Muscle of back (tissue), 11 donors: Measurements from ENCODE around the gene MYL5. TPM values are rescaled to one million over a fixed set of nuclear protein-coding genes. Genes with fewer than 3 reads are reported as not detected.
A peak's percentile ranks its signal among the peaks of the same experiment; 100 is the strongest.
"Not testable (repeated sequence)": the region's sequence is repeated elsewhere in the genome, so short reads cannot be mapped to it uniquely, and the experiment has no call there.

Experiments used
- DNase-seq, 3 donors: peaks; one replicate each; pipeline versions ENCODE4 v3.0.0 to v3.0.0-alpha.2; 2013
- polyA plus RNA-seq, 10 donors: library from polyadenylated mRNA; unstranded; fragments of 120-200 nt; gene quantifications; one replicate each; pipeline ENCODE4 v1.2.1, GENCODE V29; 2013; ENCODE audit not compliant: insufficient read length in 10 of 10

The MYL5 gene
- polyA plus RNA-seq, 10 donors, result 406 to 976 (median 862) TPM

DNA sequence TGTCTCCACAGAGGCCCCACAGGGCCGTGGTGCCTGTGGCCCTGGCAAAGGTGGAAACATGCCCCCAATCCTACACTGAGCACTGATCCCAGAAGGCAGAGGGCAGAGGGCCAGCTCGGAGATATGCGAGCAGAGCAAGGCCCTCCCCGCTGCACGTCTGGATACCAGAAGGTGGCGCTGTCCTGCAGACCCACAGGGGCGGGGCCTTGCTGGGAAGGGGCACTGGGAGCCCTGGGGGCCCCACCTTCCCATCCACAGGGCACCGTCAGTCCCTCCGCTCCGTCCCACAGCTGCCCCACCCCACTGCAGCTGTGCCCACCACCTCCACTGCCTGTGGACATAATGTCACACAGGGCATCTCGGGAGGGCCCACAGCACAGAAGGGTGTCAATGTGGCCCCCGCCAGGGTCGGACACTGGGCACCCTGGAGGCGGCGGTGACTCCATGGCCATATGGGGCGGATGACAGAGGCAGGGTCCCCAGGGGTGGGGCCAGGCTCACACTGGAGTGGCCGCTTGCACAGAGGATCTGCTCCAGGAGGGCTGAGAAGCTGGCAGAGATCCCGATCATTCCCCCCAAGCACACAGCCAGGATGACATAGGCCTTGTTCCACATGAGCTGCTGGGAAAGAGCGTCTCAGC lies 9.8 kb downstream of the MYL5 start:
- DNase-seq, result peak in 2 of 3 donors; percentile 79 to 85

DNA sequence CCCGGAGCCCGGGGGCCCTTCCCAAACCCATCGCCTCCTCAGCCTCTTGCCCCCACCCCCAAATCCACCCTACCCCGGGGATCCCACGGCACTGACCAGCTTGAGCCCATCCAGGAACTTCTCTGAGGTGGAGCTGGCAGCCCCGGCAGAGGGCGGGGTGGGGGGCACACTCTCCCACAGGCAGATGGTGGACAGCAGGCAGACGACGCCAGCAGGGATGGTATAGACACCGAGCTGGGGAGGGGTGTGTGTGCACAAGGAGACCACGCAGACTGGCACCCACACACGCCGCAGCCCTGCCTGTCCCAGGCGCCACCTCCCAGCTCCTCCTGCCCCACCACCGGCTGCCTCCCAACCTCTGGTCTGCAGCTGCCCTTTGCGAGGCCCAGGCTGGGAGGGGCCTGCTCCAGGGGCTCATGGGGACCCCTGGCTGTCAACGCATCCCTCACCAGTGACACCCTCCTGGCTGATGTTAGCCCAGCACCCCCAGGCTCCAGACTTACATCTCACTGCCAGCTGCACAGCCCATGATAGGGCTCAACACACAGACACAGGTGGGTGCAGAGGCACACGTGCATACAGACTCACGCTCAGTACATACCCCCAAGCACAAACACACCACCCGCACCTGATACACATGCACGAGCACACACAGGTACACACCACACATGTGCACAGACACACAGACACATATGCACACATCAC lies 10.4 kb downstream of the MYL5 start:
- DNase-seq, result peak in 1 of 3 donors; percentile 34

DNA sequence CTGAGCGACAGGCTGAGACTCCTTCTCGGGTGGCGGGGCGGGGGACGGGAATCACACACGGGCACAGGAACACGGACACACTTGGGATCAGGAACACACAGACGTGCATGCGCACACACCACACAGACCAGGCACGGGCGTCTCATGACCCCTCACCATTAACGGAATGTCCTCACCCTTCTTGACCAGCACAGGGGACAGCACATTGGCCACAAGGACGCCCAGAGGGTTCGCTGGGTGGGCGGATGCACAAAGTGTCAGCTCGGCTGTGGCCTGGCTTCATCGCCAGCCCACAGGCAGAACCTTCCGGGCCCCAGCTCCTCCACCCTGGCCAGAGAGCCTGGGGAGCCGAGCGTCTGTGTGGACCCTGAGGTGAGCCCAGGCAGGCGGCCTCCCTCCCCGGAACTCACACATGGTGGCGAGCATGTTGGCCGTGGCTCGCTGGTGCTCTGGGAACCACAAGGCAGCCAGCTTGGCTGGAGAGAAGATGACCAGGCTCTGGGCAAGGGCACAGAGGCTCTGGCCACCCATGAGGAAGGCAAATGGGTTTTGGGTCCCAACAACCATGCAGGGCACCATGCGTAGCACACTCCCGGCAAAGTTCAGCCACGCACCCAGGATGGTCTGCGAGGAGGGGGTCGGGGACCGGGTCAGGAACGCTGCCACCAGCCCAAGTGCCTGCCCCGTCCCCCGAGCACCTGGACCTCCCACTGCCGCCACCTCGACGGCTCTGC lies 11.5 kb downstream of the MYL5 start:
- no peak for DNase-seq

DNA sequence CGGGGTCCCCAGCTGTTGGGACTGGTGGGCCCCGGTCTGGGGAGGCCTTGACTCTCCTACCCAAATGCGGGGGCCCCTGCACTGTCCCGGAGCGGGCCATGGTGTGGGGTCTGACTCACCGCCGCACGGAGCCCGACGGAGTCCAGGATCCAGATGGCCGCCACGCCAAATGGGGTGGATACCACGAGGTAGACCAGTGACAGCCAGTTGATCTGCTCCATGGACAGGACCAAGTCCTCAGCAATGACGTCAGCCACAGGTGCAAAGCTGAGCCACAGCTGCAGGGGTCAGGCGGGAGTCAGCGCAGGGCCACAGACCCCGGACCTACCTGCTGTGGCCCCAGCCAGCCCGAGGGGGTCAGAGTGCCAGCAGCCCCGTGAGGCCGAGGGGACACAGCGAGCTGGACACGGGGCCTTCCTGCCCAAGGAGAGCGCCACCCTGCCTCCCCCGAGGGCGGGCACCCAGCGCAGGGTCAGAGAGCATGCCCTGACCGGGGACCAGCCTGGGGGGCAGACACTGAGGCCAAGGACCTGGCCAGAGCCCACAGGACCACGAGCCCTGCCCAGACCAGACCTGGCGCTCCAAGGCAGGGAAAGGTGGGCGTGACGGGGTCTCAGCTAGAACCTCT lies 12.2 kb downstream of the MYL5 start:
- no peak for DNase-seq

DNA sequence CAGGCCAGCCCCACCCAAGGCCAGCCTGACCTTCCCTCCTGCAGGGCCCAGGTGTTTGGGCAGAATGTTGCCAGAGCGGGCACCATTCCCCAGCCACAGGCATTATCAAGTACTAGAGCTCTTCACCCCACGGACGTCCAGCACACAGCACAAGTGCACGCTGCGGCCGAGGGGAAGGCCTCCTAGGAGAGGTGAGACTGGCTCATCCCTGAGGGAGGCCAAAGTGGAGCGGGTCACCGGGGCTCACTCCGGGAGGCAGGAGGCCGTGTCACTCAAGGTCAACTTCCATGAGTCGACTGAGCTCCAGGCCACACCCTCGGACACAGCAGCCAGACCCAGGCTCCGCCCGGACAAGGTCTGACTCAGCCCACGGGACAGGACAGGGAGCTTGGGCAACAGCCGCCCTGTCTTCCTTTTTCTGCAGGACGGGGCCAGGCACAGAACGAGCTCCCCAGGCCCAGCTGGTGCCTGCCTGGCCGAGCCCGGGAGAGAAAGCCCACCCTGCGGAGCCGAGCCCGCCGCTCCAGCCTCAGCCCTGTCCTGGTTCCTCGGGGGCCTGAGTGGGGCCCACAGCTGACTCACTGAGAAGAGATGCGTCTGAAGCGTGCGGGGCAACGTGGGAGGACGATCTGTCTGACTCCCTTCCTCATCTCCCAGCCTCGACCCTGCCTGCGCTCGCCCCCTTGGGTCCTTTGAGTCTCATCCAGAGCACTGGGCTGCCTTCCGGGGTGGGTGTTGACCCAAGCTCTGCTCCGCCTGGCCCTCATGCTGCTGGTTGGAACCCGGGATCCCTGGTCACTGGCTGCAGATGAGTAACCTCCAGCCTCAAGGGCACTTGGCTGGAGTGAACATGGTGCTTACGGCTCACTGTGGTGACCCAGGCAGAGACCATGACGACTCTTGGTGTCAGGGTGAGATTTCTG lies 13.0 kb downstream of the MYL5 start:
- peak in 1 of 3 donors; percentile 55 for DNase-seq

DNA sequence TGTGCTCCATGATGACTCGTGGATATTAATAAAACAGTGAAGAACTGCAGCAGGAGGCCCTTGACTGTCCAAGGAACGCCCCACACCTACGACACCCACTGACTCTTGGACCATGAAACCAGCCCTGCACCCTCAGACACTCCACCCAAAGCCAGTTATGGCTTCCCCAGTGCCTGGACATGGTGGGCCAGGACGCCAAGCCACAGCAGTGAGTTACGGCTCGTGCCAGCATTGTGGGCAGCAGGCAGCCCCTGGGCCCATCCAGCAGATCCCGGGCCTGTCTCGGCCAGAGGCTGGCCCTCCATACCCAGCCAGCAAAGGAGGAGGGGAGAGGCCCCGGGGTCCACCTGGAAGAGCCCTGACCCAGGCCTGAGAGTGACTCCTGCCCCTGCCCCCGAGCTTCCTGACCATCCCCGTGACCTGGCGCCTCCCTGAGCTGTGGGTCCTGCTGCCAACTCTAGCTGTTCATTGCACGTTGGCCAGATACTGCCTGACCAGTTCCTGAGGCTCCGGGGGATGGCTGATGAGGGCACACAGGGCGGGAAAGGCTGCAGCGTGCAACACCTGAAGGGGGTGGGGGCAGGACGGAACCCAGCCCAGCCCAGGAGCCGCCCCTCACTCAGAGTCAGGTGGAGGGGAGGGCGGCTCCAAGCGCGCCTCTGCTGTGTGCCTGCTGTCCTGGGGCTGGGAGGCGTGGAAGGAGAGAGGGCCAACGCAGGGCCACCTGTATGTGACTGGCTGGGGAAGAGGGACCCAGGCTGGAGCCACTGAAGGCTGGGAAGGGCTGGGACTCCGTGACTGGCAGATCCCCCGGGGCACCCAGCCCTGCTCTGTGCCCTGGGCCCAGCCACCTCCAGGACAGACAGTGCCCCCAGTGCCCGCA lies 13.9 kb downstream of the MYL5 start:
- no peak for DNase-seq

DNA sequence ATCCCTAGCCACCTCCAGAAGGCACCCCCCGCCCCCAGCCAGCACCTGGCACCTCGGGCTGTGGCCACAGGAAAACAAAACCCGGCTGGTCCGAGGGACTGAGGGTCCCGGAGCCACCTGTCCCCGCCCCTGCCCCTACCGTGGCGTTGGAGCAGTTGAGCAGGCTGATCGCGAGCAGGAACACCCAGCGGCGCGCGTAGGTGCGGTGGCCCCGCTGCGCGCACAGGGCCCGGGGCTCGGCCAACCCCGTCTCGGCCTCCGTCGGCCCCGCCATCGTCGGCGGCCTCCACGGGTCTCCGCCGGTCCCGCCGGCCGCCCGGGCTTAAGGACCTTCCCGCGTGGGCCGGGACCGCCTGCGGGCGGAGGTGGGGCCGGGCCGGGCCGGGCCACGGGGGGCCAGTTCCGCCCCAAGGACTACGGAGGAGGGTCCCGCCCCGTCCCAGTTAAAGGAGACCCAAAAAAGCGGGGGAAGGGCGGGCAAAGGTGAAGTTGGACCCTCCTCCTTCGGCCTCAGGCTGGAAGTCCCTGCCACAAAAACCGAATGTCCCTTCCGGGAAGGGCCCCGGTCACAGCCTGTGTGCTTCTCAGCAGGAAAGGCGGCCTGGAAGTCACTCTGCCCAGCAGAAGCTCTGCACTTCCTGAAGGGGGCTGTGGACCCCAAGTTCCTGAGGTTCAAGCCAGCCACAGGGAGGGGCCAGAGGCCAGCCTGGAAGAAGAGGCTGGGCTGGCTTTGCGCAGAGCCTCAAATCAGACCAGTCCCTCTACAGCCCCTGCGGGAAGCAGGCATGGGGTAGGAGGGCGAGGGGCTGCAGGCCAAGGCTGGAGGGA lies 14.7 kb downstream of the MYL5 start, which contains the start of gene SLC49A3:
Gene SLC49A3 (minus strand): TSS at position 298 of the 828 bp plus-strand sequence. CDS start 24 bp downstream, at position 274.
- peak in 1 of 3 donors; percentile 67 for DNase-seq

DNA sequence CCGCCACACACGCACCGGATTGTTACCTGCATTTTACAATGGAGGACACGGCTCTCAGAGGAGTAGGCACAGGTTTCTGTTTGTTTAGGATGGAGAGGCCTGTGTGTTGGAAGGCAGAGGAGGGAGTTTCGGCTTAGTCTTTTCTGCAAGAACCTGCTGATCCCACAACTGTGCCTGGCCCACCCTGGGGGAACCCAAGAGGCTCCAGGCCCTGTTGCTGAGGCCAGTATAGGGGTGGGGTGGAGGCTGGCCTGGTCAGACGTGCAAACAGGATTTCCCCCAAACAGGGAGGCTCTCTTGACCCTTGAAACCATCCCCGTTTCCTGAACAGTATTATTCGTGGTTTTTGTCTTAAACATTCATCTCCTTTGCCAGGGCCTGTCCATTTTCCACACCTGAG lies 15.4 kb downstream of the MYL5 start:
- no peak for DNase-seq

DNA sequence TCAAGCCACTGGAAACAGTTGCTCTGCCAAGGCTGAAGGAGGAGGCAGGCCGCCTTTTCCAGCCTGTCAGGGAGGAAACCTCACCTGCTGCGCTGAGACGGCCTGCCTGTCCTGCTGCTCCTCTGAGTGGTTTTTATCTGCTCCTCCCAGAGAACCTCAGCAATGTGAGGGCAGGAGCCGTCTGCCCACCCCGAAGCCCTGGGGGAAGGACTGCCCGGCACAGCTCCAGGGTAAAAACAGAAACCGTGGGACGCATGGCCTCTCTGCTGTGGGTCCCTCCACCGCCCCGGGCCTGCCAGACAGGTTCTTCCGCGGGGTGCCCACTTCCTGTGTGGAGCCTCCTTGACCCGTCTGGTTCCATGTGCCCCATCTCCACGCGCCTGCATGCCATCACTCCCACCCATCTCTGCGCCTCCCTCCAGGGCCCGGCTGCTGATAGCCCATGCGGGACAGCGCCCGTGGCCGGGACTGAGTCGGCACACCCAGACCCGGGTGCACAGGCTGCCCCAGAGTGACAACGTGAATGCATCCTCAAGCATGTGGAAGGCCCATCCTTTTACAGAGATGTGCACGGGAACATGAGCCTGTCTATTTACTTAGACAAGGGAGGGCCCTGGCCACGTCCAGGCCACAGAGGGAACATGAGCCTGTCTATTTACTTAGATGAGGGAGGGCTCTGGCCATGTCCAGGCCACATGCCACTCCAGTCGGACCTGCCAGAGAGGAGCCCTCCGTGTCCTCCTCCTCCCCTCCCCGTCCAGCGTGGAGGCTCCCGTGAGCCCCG lies 18.6 kb downstream of the MYL5 start:
- DNase-seq, result no peak

DNA sequence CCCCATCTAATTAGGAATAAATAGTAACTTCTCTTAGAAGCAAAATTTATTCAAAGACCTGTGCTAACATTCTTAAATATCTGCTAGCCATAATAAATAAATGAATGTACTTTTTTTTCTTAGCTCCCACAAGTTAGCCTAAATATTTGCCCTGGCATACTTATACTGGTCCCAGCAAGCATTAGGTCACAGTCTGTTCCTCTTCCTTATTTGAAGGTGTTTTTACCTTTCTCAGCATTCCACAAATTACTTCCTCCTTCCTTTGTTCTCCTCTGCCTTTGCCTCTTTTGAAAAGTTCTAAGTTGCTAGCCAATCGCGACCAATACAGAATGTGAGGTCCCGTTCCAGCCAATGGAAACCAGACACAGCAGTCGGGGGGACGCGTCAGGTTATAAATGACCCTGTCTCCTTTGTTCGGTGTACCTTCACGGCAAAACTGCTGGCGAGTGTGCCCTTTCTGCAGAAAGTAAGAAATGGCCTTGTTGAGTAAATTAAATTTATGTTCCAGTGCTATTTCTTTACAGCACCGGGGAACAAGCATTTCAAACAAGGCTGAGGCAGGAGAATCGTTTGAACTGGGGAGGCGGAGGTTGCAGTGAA lies 20.1 kb downstream of the MYL5 start:
- DNase-seq, result not testable (repeated sequence)

DNA sequence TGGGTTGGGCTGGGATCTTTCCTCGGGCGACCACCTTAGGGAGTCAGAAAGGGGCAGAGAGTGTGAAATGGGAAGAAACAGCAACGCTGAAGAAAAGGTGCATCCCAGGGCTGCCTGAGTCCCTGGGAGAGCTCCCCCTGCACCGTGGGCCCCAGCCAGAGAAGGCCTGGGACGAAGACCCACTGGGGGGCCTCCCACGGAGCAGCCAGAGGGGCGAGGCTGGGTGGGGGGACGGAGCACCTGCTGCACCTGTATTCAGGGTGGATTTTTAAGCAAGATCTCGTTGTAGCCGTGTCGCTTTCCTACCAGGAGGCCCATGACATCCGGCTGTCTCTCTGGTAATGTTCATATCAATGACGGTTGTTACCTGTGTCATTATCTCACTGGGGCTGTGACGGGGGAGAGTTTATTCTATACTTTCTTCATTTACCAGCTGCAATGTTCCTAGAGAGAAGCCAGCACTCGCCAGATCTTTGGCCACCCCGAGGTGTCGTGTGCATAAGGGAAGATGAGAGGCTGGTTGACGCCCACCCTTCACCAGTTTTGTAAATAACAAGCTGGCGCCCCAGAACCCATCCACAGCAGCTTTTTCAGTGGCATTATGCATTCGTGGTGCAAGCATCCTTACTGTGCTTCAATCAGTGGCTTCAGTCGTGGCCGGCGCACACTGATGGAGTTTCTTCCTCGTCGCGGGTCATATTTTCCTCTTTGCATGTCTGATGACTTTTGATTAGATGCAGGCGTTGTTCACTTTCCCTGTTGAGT lies 25.7 kb downstream of the MYL5 start:
- DNase-seq, result no peak

DNA sequence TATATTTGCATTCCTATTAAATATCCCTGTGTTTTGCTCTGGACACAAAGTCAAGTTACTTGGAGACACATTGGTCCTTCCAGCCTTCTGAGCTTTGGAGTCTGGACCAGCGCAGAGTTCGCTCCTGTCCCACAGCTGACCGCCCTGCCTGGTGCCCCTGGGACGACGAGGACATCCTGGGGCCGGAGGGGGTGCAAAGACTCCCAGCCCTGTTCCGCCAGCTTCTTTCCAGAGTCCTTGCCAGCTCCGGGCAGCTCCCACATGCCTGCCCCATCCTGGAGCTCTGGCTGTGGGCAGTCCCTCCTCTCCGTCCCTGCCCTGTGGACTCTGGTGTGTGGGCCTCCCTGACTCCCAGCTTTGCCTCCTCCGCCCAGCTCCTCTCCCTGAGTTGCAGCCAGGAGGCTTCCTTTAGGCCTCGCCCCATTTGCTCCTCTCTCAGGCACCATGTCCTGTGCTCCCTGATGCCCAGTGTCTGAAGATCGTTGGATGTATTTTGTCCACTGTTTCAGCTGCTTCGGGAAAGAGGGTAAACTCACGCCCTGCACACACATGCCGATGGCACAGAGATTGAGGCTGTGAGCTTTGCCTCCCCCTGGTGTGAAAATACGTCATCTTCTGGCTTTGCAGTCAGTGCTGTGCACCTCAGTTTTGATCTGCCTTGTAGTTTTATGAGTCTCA lies 26.4 kb downstream of the MYL5 start:
- no peak for DNase-seq

DNA sequence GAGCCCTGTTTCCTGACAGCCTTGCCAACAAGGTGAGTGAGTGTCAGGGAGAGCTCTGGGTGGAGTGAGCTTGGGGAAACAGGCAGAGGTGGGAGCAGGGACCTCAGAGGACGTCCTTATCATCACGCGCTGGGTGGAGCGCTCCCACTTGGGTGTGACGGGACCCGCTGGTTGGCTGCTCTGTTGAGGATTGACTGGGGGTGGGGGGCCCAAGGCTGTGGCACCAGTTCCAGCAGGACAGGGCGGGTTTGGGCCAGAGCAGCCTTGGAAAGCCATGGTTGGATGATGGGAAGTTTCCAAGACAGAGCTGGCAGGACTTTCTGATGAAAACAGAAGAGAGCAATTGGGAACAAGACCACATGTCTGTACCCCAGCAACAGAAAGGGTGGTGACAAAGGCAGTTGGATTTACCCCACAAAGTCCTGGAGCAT lies 28.3 kb downstream of the MYL5 start:
- DNase-seq, result no peak

DNA sequence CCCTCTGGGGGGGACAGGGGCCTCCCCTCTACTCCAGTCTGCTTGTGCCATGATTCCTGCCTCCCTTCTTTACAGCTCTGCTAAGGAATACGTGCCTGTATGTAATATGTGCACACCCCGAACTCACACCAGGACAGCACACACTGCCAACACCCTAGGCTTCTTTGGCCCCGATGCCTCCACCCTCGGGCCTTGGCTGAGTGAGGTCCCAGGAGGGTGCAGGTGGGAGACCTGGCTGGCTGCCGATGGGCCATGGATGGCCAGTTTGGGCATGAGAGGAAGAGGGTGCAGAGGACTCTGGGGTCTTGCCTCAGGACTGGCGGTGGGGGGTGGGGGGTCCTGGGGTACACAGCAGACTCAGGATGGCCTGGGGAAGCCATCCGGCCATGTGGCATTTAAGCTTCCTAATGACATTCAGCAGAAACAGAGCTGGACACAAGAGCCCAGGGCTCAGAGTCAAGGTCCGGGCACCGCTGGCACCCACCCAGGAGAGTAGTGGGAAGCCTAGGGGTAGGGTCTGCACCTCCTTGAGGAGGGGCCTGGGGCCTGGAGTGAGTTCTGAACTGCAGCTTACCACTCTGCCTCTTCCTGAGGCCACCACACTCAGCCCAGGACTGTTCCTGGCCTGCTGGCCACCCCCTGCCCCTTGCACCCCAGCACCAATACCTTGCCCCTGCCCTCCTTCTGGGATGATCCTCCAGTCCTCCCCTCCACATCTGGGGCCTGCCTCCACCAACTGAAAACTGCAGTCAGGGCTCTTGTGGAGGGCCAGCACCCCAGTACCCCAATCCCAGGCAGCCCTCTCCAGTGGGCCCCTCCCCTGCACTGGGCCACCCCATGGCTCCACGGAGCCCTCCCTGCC lies 29.2 kb downstream of the MYL5 start:
- no peak for DNase-seq

DNA sequence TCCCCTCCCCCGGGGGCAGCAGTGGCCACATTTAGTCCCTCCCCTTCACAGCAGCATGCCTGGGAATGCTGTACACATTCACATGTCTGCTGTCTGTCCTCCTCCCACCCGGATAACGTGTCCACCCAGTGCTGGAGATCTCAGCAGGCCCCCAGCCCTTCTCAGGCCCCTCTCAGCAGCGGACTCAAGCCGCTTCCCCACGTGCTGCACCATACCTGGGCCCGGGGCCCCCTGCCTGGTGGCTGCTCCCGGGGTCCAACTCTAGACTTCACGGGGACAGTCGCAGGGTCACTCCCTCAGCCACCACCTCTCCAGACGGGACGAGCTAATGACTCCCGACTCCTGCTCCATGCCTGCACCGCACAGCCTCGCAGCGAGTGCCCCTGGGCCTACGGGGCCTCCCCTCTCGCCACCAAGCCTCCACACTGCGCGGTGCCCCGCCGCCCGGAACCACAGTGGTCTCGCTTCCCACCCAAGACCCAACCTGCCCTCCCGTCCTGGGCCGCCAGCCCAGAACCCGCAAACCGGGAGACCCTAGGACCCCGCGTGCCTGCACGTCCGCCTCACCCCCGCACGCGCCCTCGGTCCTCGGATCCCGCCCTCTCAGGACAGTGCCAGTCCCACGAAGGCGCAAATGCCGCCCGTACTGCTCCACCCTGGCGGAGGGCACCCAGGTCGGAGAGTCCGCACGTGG lies 30.0 kb downstream of the MYL5 start:
- DNase-seq, result no peak
